Endometrial microvascular endothelial cells (primary cell): ENCODE data around the gene RCAN1. TPM values are rescaled to one million over a fixed set of nuclear protein-coding genes. Genes with fewer than 3 reads are reported as not detected.
"Not testable (repeated sequence)": the region's sequence is repeated elsewhere in the genome, so short reads cannot be mapped to it uniquely, and the experiment has no call there.

Experiments
- in situ Hi-C: cut with HindIII; loops from 2 replicates; pipeline ENCODE4 v1.10.0; 2017; ENCODE audit warnings: low sequenced_read_pairs, low pct_unique_long_range_greater_than_20kb; ENCODE audit errors: inconsistent ontology term
- total RNA-seq: library from RNA; depleted of rRNA; stranded (reverse); fragments of >200 nt; gene quantifications from one replicate; pipeline ENCODE4 v1.2.3, GENCODE V29; 2015; ENCODE audit errors: inconsistent ontology term

Gene RCAN1
- total RNA-seq, 1 donor from 2014 or later: 27.2 TPM

DNA sequence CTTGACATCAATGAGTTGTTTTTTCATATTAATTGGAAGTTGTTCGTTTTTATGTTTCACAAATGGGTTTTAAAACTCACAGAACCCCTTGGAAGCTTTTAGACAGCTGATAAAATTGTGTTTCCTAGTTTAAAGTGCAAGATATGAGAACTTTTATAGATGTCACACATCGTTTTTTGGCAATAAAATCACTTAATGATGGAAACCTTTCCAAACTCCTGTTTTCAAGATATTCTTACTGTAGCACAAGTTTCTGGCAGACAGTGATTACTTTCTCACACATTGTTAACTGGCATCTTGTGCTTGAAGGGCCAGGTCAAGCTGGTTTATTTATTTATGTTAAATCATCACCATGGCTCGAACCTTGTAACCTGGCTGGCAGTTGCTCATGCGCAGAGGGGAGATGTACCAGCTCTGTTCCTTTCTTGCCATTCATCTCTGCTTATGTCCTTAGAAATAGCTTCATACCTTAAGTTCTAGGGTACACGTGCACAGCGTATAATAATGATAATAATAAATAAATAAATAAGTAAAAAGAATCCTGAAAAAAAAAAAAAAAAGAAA, 10.2 kb upstream of the RCAN1 start:
- in situ Hi-C loops: no loop called here

DNA sequence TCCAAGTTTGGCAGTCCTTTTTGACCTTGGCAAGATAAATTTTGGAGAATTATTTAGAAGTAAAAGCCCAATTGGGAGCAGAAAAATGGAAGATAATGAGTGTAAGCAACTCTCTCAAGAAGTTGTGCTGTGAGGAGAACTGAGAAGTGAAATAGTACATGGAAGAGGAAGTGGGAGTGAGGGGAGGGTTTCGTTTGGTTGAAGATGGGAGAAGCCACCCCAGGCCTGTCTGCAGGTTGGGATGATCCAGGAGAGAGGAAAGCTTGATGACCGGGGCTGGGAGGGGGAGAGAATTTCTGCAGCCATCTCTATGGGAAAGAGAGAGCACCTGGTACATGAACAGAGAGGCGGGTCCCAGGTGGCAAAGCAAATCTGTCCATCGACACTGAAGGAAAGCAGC, 8.6 kb upstream of the RCAN1 start:
- in situ Hi-C loops: no loop called here

DNA sequence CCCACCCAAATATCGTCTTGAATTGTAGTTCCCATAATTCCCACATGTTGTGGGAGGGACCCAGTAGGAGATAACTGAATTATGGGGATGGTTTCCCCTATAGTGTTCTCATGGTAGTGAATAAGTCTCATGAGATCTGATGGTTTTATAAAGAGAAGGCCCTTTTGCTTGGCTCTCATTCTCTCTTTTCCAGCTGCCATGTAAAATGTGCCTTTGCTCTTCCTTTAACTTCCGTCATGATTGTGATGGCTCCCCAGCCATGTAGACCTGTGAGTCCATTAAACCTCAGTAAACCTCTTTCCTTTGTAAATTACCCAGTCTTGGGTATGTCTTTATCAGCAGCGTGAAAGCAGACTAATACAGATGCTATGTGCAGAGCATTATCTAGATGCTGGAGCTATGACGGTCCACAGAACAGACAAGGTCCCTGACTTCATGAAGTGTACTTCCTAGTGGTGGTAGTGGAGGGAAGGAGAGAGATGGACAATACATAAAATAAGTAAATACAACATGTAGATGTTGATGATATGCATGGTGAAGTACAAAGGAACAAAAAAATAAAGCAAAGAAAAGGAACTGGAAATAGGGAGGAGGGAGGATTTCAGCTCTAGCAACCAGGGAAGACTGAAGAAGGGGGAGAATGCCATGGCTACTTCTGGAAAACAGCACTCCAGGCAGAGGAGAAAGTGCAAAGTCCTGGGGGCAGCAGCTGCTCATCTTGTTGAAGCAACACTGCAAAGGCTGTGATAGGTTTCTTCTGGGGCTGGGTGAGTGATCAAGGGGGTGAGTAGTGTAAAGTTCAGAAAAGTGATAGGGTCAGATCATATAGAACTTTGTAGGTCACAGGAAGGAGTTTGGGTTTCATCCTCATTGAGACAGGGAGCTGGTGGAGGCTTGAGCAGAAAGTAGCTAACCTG, 6.8 kb upstream of the RCAN1 start:
- in situ Hi-C loops: no loop called here

DNA sequence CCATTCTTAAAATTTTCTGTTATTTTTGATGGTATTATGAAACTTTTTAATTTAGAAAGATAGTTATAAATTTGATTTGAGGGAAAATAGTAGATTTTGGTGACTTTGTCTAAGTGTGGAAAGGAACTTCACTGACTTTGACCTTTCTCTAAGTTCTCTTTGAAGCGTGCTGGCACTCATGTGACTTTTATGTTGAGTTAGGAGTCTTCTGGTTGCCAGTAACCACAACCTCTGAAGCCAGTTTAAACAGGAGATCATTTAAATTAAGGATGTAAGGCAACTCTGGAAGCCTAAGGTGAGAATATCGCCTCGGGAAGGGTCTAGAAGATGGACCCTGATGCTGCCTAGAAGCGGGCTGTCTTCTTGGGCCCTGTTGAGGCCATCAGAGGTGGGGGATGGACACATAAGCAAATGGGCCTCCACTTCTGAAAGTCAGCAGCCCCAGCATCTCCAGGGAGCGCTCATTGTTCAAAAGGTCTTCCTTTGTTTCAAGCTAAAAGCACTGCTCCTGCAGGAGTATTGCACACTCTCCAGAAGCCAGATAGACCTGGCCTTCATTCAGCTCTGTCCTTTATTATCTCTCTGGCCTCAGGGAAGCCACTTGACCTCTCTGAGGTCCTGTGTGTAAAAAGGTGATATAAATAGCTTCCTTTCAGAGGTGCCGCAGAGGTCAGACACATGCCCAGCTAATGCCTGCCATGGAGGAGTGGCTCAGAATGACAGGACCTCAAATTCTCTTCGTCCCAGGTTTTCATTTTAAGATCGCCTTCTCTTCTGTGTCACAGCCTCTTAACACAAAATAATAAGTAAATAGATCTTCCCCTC, 5.1 kb upstream of the RCAN1 start:
- in situ Hi-C loops: no loop called here

DNA sequence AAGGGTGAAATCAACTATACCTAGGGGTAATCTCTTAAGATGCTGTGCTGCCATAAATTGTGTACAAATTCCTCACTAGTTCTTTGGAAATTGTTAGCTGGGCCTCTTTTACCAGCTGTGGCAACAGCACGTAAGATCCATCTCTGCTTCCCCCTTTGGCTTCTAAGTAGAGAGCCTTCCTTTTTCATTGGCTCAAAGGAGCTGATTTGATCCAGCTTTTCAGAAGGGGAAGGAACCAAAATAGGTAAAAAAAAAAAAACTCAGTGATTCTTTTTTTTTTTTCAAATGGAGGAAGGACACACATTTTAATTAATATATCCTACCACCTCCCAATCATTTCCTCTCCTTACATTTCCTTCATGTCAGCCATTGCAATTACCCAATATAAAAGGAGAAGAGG, 4.0 kb upstream of the RCAN1 start:
- in situ Hi-C loops: no loop called here

DNA sequence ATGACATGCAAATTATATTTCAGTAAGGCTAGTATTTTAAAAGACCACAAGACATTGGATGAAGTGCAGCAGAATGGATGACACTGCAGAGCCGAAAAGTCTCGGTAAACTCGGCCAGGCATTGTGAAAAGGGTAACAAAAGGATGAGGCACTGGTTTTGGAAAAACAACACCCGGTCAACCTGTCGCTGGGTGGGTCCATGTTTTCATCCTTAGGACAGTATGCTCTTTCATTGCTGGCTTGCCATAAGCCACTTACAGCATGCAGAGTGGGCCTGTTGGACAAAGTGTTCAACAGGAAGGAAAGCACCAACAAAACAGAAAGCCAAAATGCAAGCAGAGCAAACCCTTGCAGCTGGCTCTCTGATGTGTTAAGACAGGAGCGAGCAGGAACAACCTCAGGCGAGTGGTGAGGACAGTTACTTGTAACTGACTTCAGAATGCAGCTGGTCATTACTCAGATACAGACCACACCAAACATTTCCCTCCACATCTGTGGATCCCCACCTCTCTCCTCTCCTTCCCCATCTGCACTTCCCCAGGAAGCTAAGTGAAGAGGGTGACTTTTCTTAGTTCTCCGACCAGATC, 2.9 kb upstream of the RCAN1 start:
- in situ Hi-C loops: no loop called here

DNA sequence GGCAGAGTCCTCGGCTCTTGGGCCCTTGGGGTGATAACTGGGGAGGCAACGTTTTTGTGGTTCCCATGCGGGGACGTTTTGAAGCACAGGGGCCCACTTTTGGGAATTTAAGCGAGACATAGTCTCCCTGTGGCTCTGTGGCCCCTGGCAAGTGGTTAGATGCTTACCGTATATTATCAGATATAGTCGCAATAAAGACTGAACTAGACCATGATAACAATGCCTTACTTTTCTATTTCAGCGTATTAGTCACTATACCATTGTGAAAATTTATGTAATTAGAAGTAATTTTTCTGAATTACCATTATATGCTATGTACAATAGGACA, 538 bp upstream of the RCAN1 start:
- in situ Hi-C loops: no loop called here

DNA sequence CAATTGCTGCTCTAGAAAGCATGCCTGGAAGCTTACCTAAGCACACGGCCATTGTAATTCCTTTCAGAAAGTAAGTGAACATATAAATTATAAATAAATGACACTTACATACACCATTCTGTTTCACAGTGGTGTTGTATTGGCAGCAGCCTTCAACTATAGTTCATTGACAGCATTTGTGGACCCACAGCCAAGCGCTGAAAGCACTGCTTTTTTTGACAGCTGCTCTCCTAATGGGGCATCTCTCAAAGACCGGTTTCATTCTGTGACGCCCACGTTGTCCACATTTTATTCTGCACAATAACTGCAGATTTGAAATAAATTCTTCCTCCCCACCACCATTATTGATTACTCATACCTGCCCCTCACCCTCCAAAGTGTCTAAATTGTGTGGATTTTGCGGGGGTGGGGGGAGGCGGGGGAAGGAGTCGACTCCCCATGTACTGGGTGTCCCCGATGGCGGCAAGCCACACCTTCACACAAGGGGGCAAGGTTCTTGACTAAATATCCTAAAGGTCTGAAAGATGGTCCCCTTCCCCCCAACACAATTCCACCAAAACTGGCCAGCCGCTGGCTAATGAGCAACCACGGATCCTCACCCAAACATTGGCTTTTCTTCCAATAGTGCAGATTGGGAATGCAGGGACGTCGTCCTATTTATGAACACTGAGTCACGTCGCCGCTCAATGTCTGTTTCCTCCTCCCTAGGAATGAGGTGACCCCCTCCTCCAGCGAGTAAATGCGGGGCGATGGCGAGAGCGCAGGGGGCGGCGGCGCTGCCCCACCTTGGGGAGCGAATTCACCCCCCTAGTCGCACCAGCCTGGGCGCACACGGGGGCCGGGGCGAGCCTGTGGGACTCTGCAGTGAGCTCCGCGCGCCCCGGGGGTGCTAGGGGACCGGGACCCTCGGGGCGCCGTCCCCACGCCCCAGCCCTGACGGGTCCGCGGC, 960 bp downstream of the RCAN1 start:
- in situ Hi-C loops: no loop called here

DNA sequence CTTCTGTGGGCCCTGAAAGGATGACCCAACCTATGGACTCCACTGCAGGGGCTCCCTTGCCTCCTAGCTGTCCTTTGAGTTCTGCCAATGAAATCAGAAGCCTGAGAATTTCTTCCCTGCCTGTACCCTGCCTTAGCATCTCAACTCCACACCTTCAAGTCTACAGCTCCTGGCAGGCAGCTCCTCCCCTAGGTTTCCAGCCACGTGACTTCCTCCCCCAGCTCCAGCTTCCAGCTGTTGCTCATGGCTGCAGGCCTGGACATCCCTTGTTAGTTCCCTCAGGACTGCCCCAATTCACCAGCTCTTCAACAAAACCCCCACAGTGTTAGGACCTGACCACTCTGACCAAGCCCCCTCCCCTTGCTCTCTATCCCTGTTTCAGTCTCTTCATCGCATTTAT, 2.4 kb downstream of the RCAN1 start:
- in situ Hi-C loops: no loop called here

DNA sequence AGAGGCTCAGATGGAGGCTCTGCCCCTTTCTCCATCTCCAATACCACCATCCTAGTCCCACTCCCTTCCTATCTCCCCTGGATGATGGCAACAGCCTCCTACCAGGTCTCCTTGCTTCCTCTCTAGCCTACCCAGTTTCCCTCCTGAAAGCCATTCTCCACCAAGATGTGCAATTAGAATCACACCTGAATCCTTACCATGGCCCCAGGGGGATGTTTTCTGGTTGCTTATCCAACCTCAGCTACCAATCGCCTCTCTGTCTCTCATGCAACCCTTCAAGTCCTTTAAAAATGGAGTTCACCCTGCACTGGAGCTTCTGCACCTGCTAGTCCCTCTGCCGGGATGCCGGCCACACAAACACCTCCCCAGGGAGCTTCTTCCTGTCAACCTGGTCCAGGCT, 2.9 kb downstream of the RCAN1 start:
- in situ Hi-C loops: no loop called here

DNA sequence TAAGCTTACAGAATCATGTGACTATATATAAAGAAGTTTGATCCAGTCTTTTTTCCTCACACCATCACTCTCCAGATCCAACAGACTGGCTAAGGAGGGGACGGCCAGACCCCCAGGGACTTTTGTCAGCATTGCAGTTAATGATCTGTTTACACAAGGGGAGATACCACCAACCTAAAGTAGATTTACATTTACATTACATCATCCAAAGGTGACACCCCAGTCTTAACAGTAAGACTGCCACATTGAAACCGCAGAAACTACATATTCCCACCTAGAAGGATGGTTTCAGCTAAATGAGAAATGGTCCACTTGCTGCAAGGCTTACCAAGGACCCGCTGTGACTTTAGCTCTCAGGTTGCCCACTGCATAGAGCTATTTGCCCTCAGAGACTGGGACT, 3.4 kb downstream of the RCAN1 start:
- in situ Hi-C loops: no loop called here

DNA sequence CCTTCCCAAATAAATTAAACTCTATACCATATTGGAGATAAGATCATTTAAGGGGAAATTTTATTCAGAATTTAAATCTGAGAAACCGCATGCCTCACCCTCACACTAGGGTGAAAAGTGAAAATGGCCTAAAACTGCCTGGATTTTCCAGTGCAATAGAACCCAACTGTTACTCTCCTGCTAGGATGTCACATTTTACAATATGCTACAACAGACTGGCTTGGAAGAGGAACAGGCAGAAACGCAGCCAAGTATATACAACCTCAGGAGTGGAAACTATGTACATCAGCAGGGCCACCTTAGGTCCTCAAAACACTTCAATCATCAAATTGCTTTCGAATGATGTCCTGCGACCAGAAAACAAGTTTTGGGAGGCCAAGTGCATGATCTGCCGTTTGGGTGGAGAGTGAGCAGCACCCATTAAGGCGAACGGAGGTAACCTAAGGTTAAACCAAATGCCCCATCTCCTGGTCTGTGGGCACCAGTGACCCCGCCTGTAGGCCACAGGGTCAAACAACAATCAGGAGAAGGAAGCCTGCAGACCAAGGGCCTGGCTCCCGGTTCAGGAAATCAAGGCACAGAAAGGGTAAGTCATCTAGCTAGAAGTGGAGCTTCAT, 4.9 kb downstream of the RCAN1 start:
- in situ Hi-C loops: no loop called here

DNA sequence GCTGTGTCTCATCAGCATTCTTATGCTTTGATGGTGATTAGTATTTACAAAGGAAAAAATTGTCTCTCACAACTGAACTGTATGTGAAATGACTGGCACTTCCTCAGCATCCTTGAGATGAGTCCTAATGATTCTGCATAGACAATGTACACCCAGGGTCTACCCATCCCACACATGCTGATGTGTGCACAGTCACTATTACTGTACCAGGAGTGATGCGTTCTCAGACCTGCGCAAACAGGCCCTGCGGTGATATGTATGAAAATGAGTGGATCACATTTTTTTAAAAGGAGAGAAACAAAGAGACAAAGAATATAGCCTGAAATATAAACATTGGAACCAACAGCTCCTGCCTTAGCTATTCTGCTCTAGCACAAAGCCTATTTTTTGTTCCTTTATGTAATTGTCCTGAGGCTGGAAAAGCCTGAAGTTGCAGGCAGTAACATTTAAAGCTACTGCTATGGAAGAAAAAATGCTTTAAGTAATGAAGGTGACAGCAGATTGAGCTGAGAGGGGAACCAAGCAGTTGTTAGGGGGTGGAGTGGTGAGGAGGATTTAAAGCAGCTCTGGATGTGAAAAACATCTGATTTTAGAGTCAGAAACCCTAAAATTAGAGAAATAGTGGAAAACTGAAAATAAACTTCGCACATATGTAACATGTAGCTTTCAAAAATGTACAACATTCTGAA, 5.5 kb downstream of the RCAN1 start:
- in situ Hi-C loops: no loop called here

DNA sequence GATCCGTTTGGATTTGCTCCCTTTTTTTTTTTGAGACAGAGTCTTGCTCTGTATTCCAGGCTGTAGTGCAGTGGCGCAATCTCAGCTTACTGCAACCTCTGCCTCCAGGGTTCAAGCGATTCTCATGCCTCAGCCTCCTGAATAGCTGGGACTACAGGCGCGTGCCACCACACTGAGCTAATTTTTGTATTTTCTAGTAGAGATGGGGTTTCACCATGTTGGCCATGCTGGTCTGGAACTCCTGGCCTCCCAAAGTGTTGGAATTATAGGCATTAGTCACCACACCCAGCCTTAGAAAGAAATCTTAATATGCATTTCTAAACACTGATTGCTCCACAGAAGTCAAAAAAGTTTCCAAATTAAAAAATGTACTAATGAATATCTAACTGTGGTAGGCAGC, 7.5 kb downstream of the RCAN1 start:
- in situ Hi-C loops: not testable (repeated sequence)

DNA sequence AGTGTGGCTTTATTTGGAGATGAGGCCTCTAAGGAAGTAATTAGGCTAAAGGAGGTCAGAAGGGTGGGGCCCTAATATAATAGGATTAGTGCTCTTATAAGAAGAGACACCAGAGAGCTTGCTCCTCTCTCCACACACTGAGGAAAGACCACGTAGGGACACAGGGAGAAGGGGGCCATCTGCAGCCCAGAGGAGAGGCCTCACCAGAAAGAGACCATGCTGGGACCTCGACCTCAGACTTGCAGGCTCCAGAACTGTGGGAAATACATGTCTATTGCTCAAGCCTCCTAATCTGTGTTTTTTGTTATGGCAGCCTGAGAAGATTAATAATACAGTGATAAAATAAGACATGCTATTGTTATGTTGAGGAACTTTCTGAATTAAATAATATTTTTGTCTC, 8.3 kb downstream of the RCAN1 start:
- in situ Hi-C loops: no loop called here

DNA sequence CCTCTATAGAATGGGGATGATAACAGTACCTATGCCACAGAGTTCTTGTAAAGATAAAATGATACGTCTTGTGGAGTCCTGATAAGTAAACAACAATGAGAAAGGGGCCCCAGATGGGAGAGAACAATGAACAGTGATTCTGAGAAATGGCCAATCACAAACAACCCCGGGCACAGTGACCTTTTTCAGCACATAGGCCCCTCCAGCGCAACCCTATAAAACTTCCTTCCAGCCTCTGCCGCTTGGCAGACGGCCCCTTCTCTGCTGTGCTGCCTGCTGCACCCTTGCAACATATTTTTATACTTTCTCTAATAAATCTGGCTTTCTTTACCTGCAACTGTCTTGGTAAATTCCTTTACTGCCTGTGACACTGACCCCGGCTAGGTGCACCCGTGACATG, 8.9 kb downstream of the RCAN1 start:
- in situ Hi-C loops: no loop called here

DNA sequence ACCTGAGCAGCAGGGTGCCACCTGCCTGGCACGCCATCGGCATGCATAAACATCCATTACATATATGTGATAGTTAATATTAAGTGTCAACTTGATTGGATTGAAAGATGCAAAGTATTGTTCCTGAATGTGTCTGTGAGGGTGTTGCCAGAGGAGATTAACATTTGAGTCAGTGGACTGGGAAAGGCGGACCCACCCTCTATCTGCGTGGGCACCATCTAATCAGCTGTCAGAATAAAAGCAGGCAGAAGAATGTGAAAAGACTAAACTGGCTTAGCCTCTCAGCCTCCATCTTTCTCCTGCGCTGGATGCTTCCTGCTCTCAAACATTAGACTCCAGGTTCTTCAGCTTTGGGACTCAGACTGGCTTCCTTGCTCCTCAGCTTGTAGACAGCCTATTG, 10.0 kb downstream of the RCAN1 start:
- in situ Hi-C loops: not testable (repeated sequence)

DNA sequence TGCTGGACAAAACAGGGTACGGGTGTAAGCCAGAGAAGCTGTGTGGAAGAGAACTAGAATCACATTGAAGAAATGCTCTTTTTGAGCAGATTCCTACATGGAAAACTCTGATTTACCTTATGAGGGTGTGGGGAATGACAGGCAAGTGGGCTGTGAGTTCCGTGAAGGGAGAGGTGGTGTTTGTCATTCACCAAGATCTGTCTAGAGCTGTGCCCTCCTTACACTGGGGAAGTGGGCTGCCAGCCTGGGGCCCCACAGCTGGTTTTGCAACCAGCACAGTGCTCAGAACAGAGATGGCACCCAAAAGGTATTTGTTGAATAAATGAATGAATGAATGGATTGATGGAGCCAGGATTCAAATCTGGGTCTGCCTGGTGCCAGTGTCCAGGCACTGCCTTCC, 10.4 kb downstream of the RCAN1 start:
- in situ Hi-C loops: no loop called here
